Measurements from ENCODE around the gene SLC66A2. TPM values are rescaled to one million over a fixed set of nuclear protein-coding genes. Genes with fewer than 3 reads are reported as not detected.
"Not testable (repeated sequence)": the region's sequence is repeated elsewhere in the genome, so short reads cannot be mapped to it uniquely, and the experiment has no call there.

Gene SLC66A2
- total RNA-seq, 1 donor from 2014 or later, result 33.2 TPM

GRCh38 chr18:79883461-79884293 lies 67.8 kb downstream of the SLC66A2 start:
- no peak for DNase-seq (ENCODE audit: low read depth in 2 of 2)

GRCh38 chr18:79882522-79883241 lies 68.8 kb downstream of the SLC66A2 start:
- no peak for DNase-seq (ENCODE audit: low read depth in 2 of 2)

- DNase-seq (ENCODE audit: low read depth in 2 of 2), result no peak
These were observed 69.8 kb downstream of the SLC66A2 start for GRCh38 chr18:79881695-79882094.

GRCh38 chr18:79879566-79879965 lies 71.9 kb downstream of the SLC66A2 start:
- no peak for DNase-seq (ENCODE audit: low read depth in 2 of 2)

- no peak for DNase-seq (ENCODE audit: low read depth in 2 of 2)
These were observed 72.6 kb downstream of the SLC66A2 start for GRCh38 chr18:79878741-79879378.

GRCh38 chr18:79878246-79878645 lies 73.2 kb downstream of the SLC66A2 start:
- DNase-seq (ENCODE audit: low read depth in 2 of 2), result not testable (repeated sequence)

- no peak for DNase-seq (ENCODE audit: low read depth in 2 of 2)
These were observed 74.0 kb downstream of the SLC66A2 start for GRCh38 chr18:79877163-79878091.

GRCh38 chr18:79876497-79876896 lies 75.0 kb downstream of the SLC66A2 start:
- DNase-seq (ENCODE audit: low read depth in 2 of 2), result no peak

- no peak for DNase-seq (ENCODE audit: low read depth in 2 of 2)
These were observed 75.5 kb downstream of the SLC66A2 start for GRCh38 chr18:79875931-79876461.

- DNase-seq (ENCODE audit: low read depth in 2 of 2), result no peak
These were observed 75.9 kb downstream of the SLC66A2 start for GRCh38 chr18:79875531-79875919.

GRCh38 chr18:79874553-79875530 lies 76.6 kb downstream of the SLC66A2 start:
- no peak for DNase-seq (ENCODE audit: low read depth in 2 of 2)

- DNase-seq (ENCODE audit: low read depth in 2 of 2), result no peak
These were observed 77.9 kb downstream of the SLC66A2 start for GRCh38 chr18:79873449-79874110.

- no peak for DNase-seq (ENCODE audit: low read depth in 2 of 2)
These were observed 78.7 kb downstream of the SLC66A2 start for GRCh38 chr18:79872527-79873444.

GRCh38 chr18:79871481-79872091 lies 79.9 kb downstream of the SLC66A2 start:
- no peak for DNase-seq (ENCODE audit: low read depth in 2 of 2)

- no peak for DNase-seq (ENCODE audit: low read depth in 2 of 2)
These were observed 80.4 kb downstream of the SLC66A2 start for GRCh38 chr18:79871026-79871390.

- DNase-seq (ENCODE audit: low read depth in 2 of 2), result no peak
These were observed 81.0 kb downstream of the SLC66A2 start for GRCh38 chr18:79870301-79871025.

Measured in dermis microvascular lymphatic vessel endothelial cell (primary cell).